Fibroblast of mammary gland (primary cell): Measurements from ENCODE around the gene CSF1R.

Experiments used
- DNase-seq: peaks from one replicate; pipeline ENCODE4 v3.0.0-alpha.2; 2010; ENCODE audit warnings: low read depth
- H3K4me3 ChIP-seq: 2 replicates; pipeline ENCODE4 v1.5.1; 2011; ENCODE audit warnings: low read depth, mild to moderate bottlenecking, low read length, moderate library complexity; ENCODE audit not compliant: control insufficient read depth
- TF ChIP-seq, protein P1 (sequence below): conservative IDR thresholded peaks from 2 replicates; pipeline ENCODE4 v1.5.1; 2011; ENCODE audit warnings: low read depth, low read length, inconsistent platforms; ENCODE audit not compliant: control insufficient read depth, insufficient read depth

The CSF1R gene

DNA sequence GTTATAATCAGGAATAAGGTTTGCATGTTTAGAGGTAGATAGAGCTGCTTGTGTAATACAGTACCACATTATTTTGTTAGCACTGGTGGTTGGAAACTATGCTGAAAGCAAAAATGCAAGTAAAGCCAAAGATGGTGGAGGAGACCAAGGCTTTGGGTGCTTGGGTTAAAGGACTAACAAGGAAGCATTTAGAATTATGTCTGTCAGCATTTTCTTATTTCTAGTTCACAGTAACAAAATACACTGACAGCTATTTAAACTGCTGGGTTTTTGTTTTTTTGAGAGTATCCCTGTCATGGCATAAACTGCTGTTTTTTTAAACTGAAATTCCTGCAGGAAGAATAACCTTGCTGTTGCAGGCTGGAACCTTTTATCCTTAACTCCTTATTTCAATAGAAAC, 79.3 kb downstream of the CSF1R start:
- TF ChIP-seq, protein P1, sequence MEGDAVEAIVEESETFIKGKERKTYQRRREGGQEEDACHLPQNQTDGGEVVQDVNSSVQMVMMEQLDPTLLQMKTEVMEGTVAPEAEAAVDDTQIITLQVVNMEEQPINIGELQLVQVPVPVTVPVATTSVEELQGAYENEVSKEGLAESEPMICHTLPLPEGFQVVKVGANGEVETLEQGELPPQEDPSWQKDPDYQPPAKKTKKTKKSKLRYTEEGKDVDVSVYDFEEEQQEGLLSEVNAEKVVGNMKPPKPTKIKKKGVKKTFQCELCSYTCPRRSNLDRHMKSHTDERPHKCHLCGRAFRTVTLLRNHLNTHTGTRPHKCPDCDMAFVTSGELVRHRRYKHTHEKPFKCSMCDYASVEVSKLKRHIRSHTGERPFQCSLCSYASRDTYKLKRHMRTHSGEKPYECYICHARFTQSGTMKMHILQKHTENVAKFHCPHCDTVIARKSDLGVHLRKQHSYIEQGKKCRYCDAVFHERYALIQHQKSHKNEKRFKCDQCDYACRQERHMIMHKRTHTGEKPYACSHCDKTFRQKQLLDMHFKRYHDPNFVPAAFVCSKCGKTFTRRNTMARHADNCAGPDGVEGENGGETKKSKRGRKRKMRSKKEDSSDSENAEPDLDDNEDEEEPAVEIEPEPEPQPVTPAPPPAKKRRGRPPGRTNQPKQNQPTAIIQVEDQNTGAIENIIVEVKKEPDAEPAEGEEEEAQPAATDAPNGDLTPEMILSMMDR: no peak
- DNase-seq: no peak
- H3K4me3 ChIP-seq: no peak overlapping the region

DNA sequence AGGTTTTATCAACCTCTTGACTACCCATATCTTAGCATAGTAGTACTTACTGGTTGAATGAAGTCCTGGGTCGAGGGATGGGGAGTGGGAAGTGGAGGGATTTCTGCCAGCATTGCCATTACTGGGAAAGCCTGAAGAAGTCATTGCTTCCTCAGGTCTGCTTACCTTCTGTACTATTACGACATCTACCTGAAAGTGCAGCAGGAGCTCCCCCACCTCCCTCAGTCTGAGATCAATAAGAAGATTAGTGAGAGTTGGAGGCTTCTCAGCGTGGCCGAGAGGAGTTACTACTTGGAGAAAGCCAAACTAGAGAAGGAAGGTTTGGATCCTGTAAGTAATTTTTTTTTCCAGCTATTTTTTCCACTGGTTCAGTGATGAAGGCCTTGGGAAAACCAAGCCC, 80.0 kb downstream of the CSF1R start:
- TF ChIP-seq, protein P1: no peak
- DNase-seq: no peak
- no peak overlapping the region for H3K4me3 ChIP-seq
